K562 (cell line): Measurements from ENCODE around the gene KCNQ4. TPM values are rescaled to one million over a fixed set of nuclear protein-coding genes. Genes with fewer than 3 reads are reported as not detected.

Experiments
- ATAC-seq: fragments of 200-7000 bp; cut with Tn5 transposase; 3 replicates; pipeline ENCODE4 v1.9.1; 2020; ENCODE audit warnings: moderate library complexity
- BruUV-seq: library from RNA; stranded (reverse); fragments of 400-500 nt; replicated peaks from 2 replicates; lab custom pipeline; 2021; lab: Mats Ljungman, UMichigan
- CTCF ChIA-PET: fragments of 300-600 bp; formaldehyde crosslinking; extraction: SDS; loops from one replicate; lab custom pipeline; 2021; ENCODE audit warnings: low intra/inter-chr PET ratio; lab: Yijun Ruan, JAX
- POLR2A ChIA-PET: fragments of 300-600, 350-650 bp; sonication (Branson Sonifier 250); formaldehyde crosslinking; extraction: SDS; loops from one replicate; lab custom pipeline; 2021; ENCODE audit warnings: antibody characterized with exemption, inconsistent platforms; lab: Yijun Ruan, JAX
- DNase-seq, 4 experiments: peaks; one replicate each; pipeline versions ENCODE4 v3.0.0 to v3.0.0-alpha.2; 2011 to 2018; ENCODE audit warnings: low spot score in 3 of 4, mixed read lengths in 3 of 4; ENCODE audit errors: extremely low read depth in 1 of 4
- FAIRE-seq: peaks from 2 replicates; lab custom pipeline; 2011; peaks lifted over from hg19 to GRCh38; lab: Jason Lieb, UNC
- H2AFZ ChIP-seq: 2 replicates; pipeline ENCODE4 v1.6.0; 2011; ENCODE audit warnings: low read depth, low read length, control low read depth, inconsistent platforms
- H3K27ac ChIP-seq: fragments of 200-600 bp; 3 replicates; pipeline ENCODE4 v1.8.0; 2011; ENCODE audit warnings: low read depth, mild to moderate bottlenecking, control low read depth, inconsistent platforms, low read length, moderate library complexity, mixed read lengths; ENCODE audit errors: extremely low read depth
- H3K27me3 ChIP-seq, 2 experiments: fragments of 300-600 bp in 1 of 2; 2 replicates in 1 of 2; 3 replicates in 1 of 2; pipeline versions ENCODE4 v1.6.0 to v1.8.0; 2011; ENCODE audit warnings: inconsistent platforms in 2 of 2, low read length in 2 of 2, mild to moderate bottlenecking in 1 of 2, mixed read lengths in 1 of 2, moderate library complexity in 1 of 2; ENCODE audit not compliant: control insufficient read depth in 2 of 2, insufficient read depth in 2 of 2
- H3K36me3 ChIP-seq: fragments of 300-600 bp; 3 replicates; pipeline ENCODE4 v1.8.0; 2011; ENCODE audit warnings: mild to moderate bottlenecking, low read length, inconsistent platforms; ENCODE audit not compliant: control insufficient read depth, insufficient read depth
- H3K4me1 ChIP-seq, 2 experiments: fragments of 200-600 bp in 1 of 2; replicated peaks in 1 of 2; 2 replicates in 1 of 2; 3 replicates in 1 of 2; pipeline versions ENCODE4 v1.5.1 to v1.8.0; 2011; ENCODE audit warnings: inconsistent platforms in 2 of 2, low read length in 2 of 2, mild to moderate bottlenecking in 1 of 2, mixed read lengths in 1 of 2, moderate library complexity in 1 of 2; ENCODE audit not compliant: control insufficient read depth in 2 of 2, insufficient read depth in 2 of 2
- H3K4me2 ChIP-seq: 2 replicates; pipeline ENCODE4 v1.6.1; 2011; ENCODE audit warnings: low read length, control low read depth, inconsistent platforms, mixed read lengths; ENCODE audit not compliant: insufficient read depth
- H3K4me3 ChIP-seq: fragments of 200-600 bp; sonication (generic), shearing (Covaris generic); 2 replicates; pipeline ENCODE4 v1.5.1; 2016; ENCODE audit warnings: control low read depth, inconsistent platforms
- H3K79me2 ChIP-seq: fragments of 200-600 bp; 3 replicates; pipeline ENCODE4 v1.8.0; 2011; ENCODE audit warnings: low read length, inconsistent platforms; ENCODE audit not compliant: control insufficient read depth, insufficient read depth
- H3K9ac ChIP-seq, 2 experiments: 2 replicates each; pipeline versions ENCODE4 v1.6.0 to v1.6.1; 2011; ENCODE audit warnings: low read depth in 2 of 2, low read length in 2 of 2, control low read depth in 1 of 2, inconsistent platforms in 1 of 2, mild to moderate bottlenecking in 1 of 2, mixed read lengths in 1 of 2; ENCODE audit not compliant: insufficient read depth in 1 of 2
- H3K9me1 ChIP-seq: one replicate; pipeline ENCODE4 v1.6.0; 2011; ENCODE audit warnings: inconsistent platforms, mild to moderate bottlenecking, low read length, moderate library complexity; ENCODE audit not compliant: control insufficient read depth, insufficient read depth
- H3K9me3 ChIP-seq: replicated peaks from 2 replicates; pipeline ENCODE4 v1.5.1; 2011; ENCODE audit warnings: low read depth, low read length, inconsistent platforms; ENCODE audit not compliant: control insufficient read depth, insufficient read depth
- H4K20me1 ChIP-seq: replicated peaks from 2 replicates; pipeline ENCODE4 v1.6.1; 2011; ENCODE audit warnings: low read length, inconsistent platforms, mixed read lengths; ENCODE audit not compliant: control insufficient read depth, insufficient read depth
- CBX3 ChIP-seq, 2 experiments: IDR thresholded peaks; 1 replicate in 1 of 2; 2 replicates in 1 of 2; pipeline ENCODE4 v1.6.1; 2012; ENCODE audit warnings: inconsistent platforms in 2 of 2, low read length in 2 of 2, borderline replicate concordance in 1 of 2, control low read depth in 1 of 2
- FOSL1 ChIP-seq: fragments of 200-800 bp; sonication (Bioruptor generic); conservative IDR thresholded peaks from 2 replicates; pipeline ENCODE4 v1.6.1; 2016; ENCODE audit warnings: missing genetic modification characterization, missing compliant biosample characterization
- NFATC3 ChIP-seq: fragments of 450-650 bp; IDR thresholded peaks from 2 replicates; pipeline ENCODE4 v1.6.1; 2017; ENCODE audit warnings: mild to moderate bottlenecking
- NFE2L1 ChIP-seq: fragments of 450-650 bp; IDR thresholded peaks from 2 replicates; pipeline ENCODE4 v1.6.1; 2016; ENCODE audit warnings: missing genetic modification characterization, low read depth, mild to moderate bottlenecking, missing compliant biosample characterization, moderate library complexity, borderline replicate concordance
- RBM25 ChIP-seq: fragments of 200-400 bp; formaldehyde crosslinking; IDR thresholded peaks from 2 replicates; pipeline ENCODE4 v1.6.1; 2018; ENCODE audit warnings: low read length, low read depth, moderate library complexity; ENCODE audit not compliant: severe bottlenecking
- TRIM24 ChIP-seq, 2 experiments: fragments of 450-650 bp; IDR thresholded peaks; 2 replicates each; pipeline ENCODE4 v1.6.1; 2016
- YY1 ChIP-seq, 3 experiments: IDR thresholded peaks; 2 replicates each; pipeline ENCODE4 v1.6.1; 2011; ENCODE audit warnings: low read length in 2 of 3, mild to moderate bottlenecking in 2 of 3, moderate library complexity in 2 of 3, borderline replicate concordance in 1 of 3, control low read depth in 1 of 3, low read depth in 1 of 3; ENCODE audit not compliant: insufficient read depth in 3 of 3, insufficient replicate concordance in 2 of 3, control insufficient read depth in 1 of 3, insufficient read length in 1 of 3; ENCODE audit errors: extremely low read depth in 1 of 3
- ZFP36 ChIP-seq: fragments of 150-350 bp; IDR thresholded peaks from 2 replicates; pipeline ENCODE4 v1.6.1; 2018; ENCODE audit warnings: low read length, low read depth; ENCODE audit not compliant: partially characterized antibody
- ZNF124 ChIP-seq: sonication (generic); formaldehyde crosslinking; IDR thresholded peaks from 2 replicates; pipeline ENCODE4 v1.8.1; 2022; ENCODE audit warnings: missing genetic modification reagents
- WGBS: fragments of 100-300 bp; shearing (Covaris generic); methylation state at CpG from one replicate; pipeline ENCODE4 v1.1.6; 2016; ENCODE audit warnings: low coverage, mixed read lengths; ENCODE audit not compliant: insufficient coverage; ENCODE audit errors: missing lambda C conversion rate; 5-methylcytosine and 5-hydroxymethylcytosine counted together
- in situ Hi-C: fragments of 300-500 bp; cut with MboI; formaldehyde crosslinking; loops from 4 replicates; pipeline ENCODE4 v1.15.0; 2018; ENCODE audit warnings: inconsistent platforms, mixed read lengths
- intact Hi-C: fragments of 100-400 bp; cut with micrococcal nuclease; formaldehyde crosslinking; loops from 2 replicates; pipeline ENCODE4 v1.14.2; 2022
- polyA plus RNA-seq, 8 experiments: library from polyadenylated mRNA; depleted of rRNA in 4 of 8; stranded (reverse) in 5 of 8; unstranded in 3 of 8; fragments of >200 nt; fragmentation: Nextera tagmentation in 2 of 8; fragmentation: Illumina TruSeq in 1 of 8; extraction: Ambion mirVana in 2 of 8; extraction: Trizol in 1 of 8; gene quantifications; 2 replicates each; pipeline versions ENCODE4 v1.2.1 to v1.2.3, GENCODE V29; 2011 to 2014; ENCODE audit warnings: inconsistent platforms in 1 of 8, missing spikeins in 1 of 8
- total RNA-seq, 7 experiments: library from RNA; depleted of rRNA in 6 of 7; stranded (reverse); fragments of >200 nt in 6 of 7; fragmentation: Illumina TruSeq in 2 of 7; extraction: Trizol in 2 of 7; gene quantifications; 2 replicates each; pipeline versions ENCODE4 v1.2.1 to v1.2.3, GENCODE V29; 2011 to 2021; ENCODE audit warnings: low replicate concordance in 1 of 7
- TF ChIP-seq, protein P1 (sequence below): fragments of 450-650 bp; IDR thresholded peaks from 2 replicates; pipeline ENCODE4 v1.6.1; 2018; ENCODE audit warnings: mild to moderate bottlenecking, low read depth; ENCODE audit not compliant: partially characterized antibody
- TF ChIP-seq, protein P2 (sequence below), 2 experiments: fragments of 450-650 bp in 1 of 2; sonication (generic) in 1 of 2; formaldehyde crosslinking in 1 of 2; IDR thresholded peaks in 1 of 2; conservative IDR thresholded peaks in 1 of 2; 2 replicates each; pipeline versions ENCODE4 v1.6.1 to v1.8.1; 2016 to 2023; ENCODE audit warnings: mild to moderate bottlenecking in 2 of 2, moderate library complexity in 2 of 2, inconsistent platforms in 1 of 2, missing genetic modification reagents in 1 of 2

The KCNQ4 gene
- total and polyA plus RNA-seq, 9 of the 15 experiments (the other 6 are each of a cell fraction or from before 2014, with no cell fraction given), result 0.07 to 4.1 (median 0.79) TPM

DNA sequence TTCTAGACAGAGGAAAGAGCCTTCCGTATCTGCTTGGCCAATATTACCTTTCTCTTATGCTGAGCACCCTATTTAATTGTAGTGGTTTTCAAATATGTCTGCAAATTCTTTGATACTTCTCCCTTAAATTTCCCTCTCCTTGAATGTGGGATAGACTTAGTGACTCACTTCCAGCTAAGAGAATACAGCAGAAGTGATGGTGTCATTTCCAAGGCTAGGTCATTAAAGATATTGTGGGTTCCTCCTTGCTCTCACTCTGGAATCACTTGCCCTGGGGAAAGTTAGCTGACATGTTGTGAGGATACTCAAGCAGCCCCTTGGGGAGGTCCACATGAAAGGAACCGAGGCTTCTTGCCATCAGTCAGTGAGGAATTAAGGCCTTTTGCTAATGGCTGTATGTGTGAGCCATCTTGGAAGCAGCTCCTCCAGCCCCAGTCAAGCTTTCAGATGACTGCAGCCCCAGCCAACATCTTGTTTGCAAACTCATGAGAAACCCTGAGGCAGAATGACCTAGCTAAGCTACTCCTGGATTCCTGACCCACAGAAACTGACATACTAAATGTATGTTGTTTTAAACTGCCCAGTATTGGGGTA, 86.6 kb downstream of the KCNQ4 start:
- Histone ChIP-seq H3K4me3 (no peak overlapping the region), H3K4me2 (no peak overlapping the region), H4K20me1 (no peaks in the 10 kb centered on the region), H3K9me1 (no peaks in the 10 kb centered on the region), H3K36me3 (no peaks in the 10 kb centered on the region), H3K9ac (no peak overlapping the region), H3K4me1 (peaks cover 31 to 44% of the 10 kb centered on the region in 2 experiments), H2AFZ (no peak overlapping the region), H3K9me3 (peaks cover 4% of the 10 kb centered on the region; the same call in 1 of the 2 replicates), H3K27me3 (no peaks in the 10 kb centered on the region; a peak in 1 of 5 replicates), H3K79me2 (no peaks in the 10 kb centered on the region), H3K27ac (no peak overlapping the region)
- no peak for ATAC-seq
- TF ChIP-seq, protein P1, sequence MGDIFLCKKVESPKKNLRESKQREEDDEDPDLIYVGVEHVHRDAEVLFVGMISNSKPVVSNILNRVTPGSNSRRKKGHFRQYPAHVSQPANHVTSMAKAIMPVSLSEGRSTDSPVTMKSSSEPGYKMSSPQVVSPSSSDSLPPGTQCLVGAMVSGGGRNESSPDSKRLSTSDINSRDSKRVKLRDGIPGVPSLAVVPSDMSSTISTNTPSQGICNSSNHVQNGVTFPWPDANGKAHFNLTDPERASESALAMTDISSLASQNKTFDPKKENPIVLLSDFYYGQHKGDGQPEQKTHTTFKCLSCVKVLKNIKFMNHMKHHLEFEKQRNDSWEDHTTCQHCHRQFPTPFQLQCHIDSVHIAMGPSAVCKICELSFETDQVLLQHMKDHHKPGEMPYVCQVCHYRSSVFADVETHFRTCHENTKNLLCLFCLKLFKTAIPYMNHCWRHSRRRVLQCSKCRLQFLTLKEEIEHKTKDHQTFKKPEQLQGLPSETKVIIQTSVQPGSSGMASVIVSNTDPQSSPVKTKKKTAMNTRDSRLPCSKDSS, result peak; percentile 27
- TF ChIP-seq YY1 (IDR thresholded peaks at IDR 0.05; ENCODE audit: borderline replicate concordance in 1 of 3, control insufficient read depth in 1 of 3, extremely low read depth in 1 of 3, insufficient read depth in 3 of 3, insufficient read length in 1 of 3, insufficient replicate concordance in 2 of 3, low read depth in 1 of 3, low read length in 2 of 3) (peak in 1 of 3 experiments; percentile 68), ZFP36 (peak; percentile 20), CBX3 (IDR thresholded peaks at IDR 0.05; ENCODE audit: borderline replicate concordance in 1 of 2, low read length in 2 of 2) (peak in 1 of 2 experiments; percentile 73; a peak in 1 of 3 replicates), TRIM24 (IDR thresholded peaks at IDR 0.05) (0 out of 4 replicates have a peak, but pooled peaks have one; percentile 7 to 39), ZNF124 (no peak), NFATC3 (no peak), NFE2L1 (no peak), FOSL1 (tag) (0 out of 2 replicates have a peak, but pooled peaks have one; percentile 25), RBM25 (peak; percentile 44)
- TF ChIP-seq, protein P2, sequence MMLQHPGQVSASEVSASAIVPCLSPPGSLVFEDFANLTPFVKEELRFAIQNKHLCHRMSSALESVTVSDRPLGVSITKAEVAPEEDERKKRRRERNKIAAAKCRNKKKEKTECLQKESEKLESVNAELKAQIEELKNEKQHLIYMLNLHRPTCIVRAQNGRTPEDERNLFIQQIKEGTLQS (IDR thresholded peaks at IDR 0.05), result 0 out of 2 replicates have a peak, but pooled peaks have one; percentile 11
- TF ChIP-seq, protein P2 (CRISPR knock-in tag; conservative IDR thresholded peaks at IDR 0.05), result no peak
- BruUV-seq, result no TSS peak
- 61% methylated on average over 2 of the region's 2 CpGs for WGBS
- DNase-seq, result no peak
- ChIA-PET CTCF (no interaction called here), POLR2A (interaction anchor here (0.7 kb wide), 2 partner anchors 12 to 471 kb away, joined by 3 read pairs; no protein-coding TSS in a partner anchor)
- FAIRE-seq, result no peak
- in situ Hi-C loops (no loop called here), intact Hi-C loops (no loop called here)
